PC-3 (cell line): ENCODE measurements around the gene BIRC6. TPM values are rescaled to one million over a fixed set of nuclear protein-coding genes. Genes with fewer than 3 reads are reported as not detected.
"Not testable (repeated sequence)": the region's sequence is repeated elsewhere in the genome, so short reads cannot be mapped to it uniquely, and the experiment has no call there.

Experiments used
- ATAC-seq: fragments of 200-7000 bp; cut with Tn5 transposase; 2 replicates; pipeline ENCODE4 v1.9.1; 2020; ENCODE audit warnings: mild to moderate bottlenecking, moderate library complexity
- BruUV-seq: library from RNA; stranded (reverse); fragments of 400-500 nt; replicated peaks from 2 replicates; lab custom pipeline; 2021; lab: Mats Ljungman, UMichigan
- CTCF ChIA-PET: fragments of 300-600 bp; sonication (Branson Sonifier 250); formaldehyde crosslinking; loops from one replicate; lab custom pipeline; 2022; ENCODE audit warnings: antibody characterized with exemption; lab: Charles Lee
- POLR2A ChIA-PET: fragments of 300-600 bp; sonication (Branson Sonifier 250); formaldehyde crosslinking; loops from one replicate; lab custom pipeline; 2022; ENCODE audit warnings: antibody characterized with exemption; ENCODE audit not compliant: unreplicated experiment; lab: Charles Lee
- DNase-seq: peaks from one replicate; pipeline ENCODE4 v3.0.0-alpha.2; 2015
- H2AFZ ChIP-seq: fragments of 300-600 bp; sonication (generic); 2 replicates; pipeline ENCODE4 v1.6.0; 2016; ENCODE audit warnings: antibody characterized with exemption, low read length
- H3F3A ChIP-seq: fragments of 300-600 bp; sonication (generic); one replicate; pipeline ENCODE4 v1.6.0; 2017; ENCODE audit warnings: antibody characterized with exemption, low read length, control low read depth, mild to moderate bottlenecking; ENCODE audit not compliant: unreplicated experiment
- H3K27ac ChIP-seq: fragments of 300-600 bp; sonication (generic); 2 replicates; pipeline ENCODE4 v1.5.1; 2016; ENCODE audit warnings: mild to moderate bottlenecking, low read length
- H3K27me3 ChIP-seq: fragments of 300-600 bp; sonication (generic); 2 replicates; pipeline ENCODE4 v1.6.1; 2016; ENCODE audit warnings: low read length, mixed read lengths
- H3K36me3 ChIP-seq: fragments of 300-600 bp; sonication (generic); 2 replicates; pipeline ENCODE4 v1.6.1; 2016; ENCODE audit warnings: low read depth, mixed run types, low read length, mixed read lengths
- H3K4me1 ChIP-seq: fragments of 300-600 bp; sonication (generic); 2 replicates; pipeline ENCODE4 v1.5.1; 2016; ENCODE audit warnings: low read length; ENCODE audit not compliant: insufficient read depth
- H3K4me2 ChIP-seq: fragments of 300-600 bp; sonication (generic); 2 replicates; pipeline ENCODE4 v1.6.0; 2016; ENCODE audit warnings: low read length
- H3K4me3 ChIP-seq: fragments of 300-600 bp; sonication (generic); 2 replicates; pipeline ENCODE4 v1.5.1; 2016; ENCODE audit warnings: mild to moderate bottlenecking, low read length, mixed read lengths
- H3K79me2 ChIP-seq: fragments of 300-600 bp; sonication (generic); 2 replicates; pipeline ENCODE4 v1.6.1; 2017; ENCODE audit warnings: low read length, mixed read lengths
- H3K9ac ChIP-seq: fragments of 300-600 bp; sonication (generic); 2 replicates; pipeline ENCODE4 v1.6.0; 2016; ENCODE audit warnings: mild to moderate bottlenecking, low read length
- H3K9me2 ChIP-seq: fragments of 300-600 bp; sonication (generic); replicated peaks from 2 replicates; pipeline ENCODE4 v1.6.1; 2016; ENCODE audit warnings: mixed run types, low read length, mixed read lengths
- H3K9me3 ChIP-seq: fragments of 300-600 bp; sonication (generic); 2 replicates; pipeline ENCODE4 v1.6.1; 2016; ENCODE audit warnings: low read length, mixed read lengths
- H4K20me1 ChIP-seq: fragments of 300-600 bp; sonication (generic); 2 replicates; pipeline ENCODE4 v1.6.1; 2016; ENCODE audit warnings: low read length, mixed read lengths
- EZH2 ChIP-seq: fragments of 300-600 bp; sonication (generic); IDR thresholded peaks from one replicate; pipeline ENCODE4 v1.6.1; 2017; ENCODE audit warnings: antibody characterized with exemption, mild to moderate bottlenecking, low read length; ENCODE audit not compliant: unreplicated experiment
- EZH2phosphoT487 ChIP-seq: fragments of 300-600 bp; sonication (generic); IDR thresholded peaks from 2 replicates; pipeline ENCODE4 v1.6.1; 2018; ENCODE audit warnings: mild to moderate bottlenecking, antibody characterized with exemption, low read length, borderline replicate concordance
- intact Hi-C: fragments of 100-400 bp; cut with micrococcal nuclease; formaldehyde crosslinking; loops from 2 replicates; pipeline ENCODE4 v1.9.0; 2023
- total RNA-seq: library from RNA; depleted of rRNA; stranded (reverse); fragments of >200 nt; gene quantifications from 2 replicates; pipeline ENCODE4 v1.2.3, GENCODE V29; 2014
- TF ChIP-seq, protein P1 (sequence below): fragments of 300-600 bp; sonication (generic); conservative IDR thresholded peaks from 2 replicates; pipeline ENCODE4 v1.5.1; 2017; ENCODE audit warnings: antibody characterized with exemption, low read depth, mild to moderate bottlenecking, low read length

The BIRC6 gene
- total RNA-seq, 1 experiment from 2014 or later, result 74.7 TPM

DNA sequence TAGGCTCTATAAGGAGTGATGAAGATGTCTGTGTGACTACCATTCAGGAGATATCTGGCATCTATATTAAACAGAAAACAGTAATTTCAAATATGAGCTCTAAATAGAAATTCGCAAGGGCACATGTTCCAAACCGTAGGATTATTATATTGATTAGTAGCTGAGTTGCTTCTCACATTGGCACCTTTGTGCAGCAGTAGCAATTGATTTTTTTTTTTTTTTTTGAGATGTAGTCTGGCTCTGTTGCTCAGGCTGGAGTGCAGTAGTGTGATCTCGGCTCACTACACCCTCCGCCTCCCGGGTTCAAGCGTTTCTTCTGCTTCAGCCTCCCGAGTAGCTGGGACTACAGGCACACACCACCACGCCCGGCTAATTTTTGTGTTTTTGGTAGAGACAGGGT is 12.4 kb downstream of the BIRC6 start:
- ATAC-seq (no peak), DNase-seq (no peak)
- no peaks in the 10 kb centered on the region for H3F3A ChIP-seq
- POLR2A ChIA-PET, result no interaction called here
- H3K9me2 ChIP-seq, result no peaks in the 10 kb centered on the region
- no peak overlapping the region for H3K4me2 ChIP-seq
- intact Hi-C loops, result no loop called here
- CTCF ChIA-PET, result no interaction called here
- H3K27me3 ChIP-seq, result no peaks in the 10 kb centered on the region
- TF ChIP-seq EZH2 (no peak), EZH2phosphoT487 (no peak)
- TF ChIP-seq, protein P1, sequence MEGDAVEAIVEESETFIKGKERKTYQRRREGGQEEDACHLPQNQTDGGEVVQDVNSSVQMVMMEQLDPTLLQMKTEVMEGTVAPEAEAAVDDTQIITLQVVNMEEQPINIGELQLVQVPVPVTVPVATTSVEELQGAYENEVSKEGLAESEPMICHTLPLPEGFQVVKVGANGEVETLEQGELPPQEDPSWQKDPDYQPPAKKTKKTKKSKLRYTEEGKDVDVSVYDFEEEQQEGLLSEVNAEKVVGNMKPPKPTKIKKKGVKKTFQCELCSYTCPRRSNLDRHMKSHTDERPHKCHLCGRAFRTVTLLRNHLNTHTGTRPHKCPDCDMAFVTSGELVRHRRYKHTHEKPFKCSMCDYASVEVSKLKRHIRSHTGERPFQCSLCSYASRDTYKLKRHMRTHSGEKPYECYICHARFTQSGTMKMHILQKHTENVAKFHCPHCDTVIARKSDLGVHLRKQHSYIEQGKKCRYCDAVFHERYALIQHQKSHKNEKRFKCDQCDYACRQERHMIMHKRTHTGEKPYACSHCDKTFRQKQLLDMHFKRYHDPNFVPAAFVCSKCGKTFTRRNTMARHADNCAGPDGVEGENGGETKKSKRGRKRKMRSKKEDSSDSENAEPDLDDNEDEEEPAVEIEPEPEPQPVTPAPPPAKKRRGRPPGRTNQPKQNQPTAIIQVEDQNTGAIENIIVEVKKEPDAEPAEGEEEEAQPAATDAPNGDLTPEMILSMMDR, result no peak
- H3K36me3 ChIP-seq, result no peaks in the 10 kb centered on the region
- no peaks in the 10 kb centered on the region for H3K9me3 ChIP-seq
- peaks cover 41% of the 10 kb centered on the region; the same call in 1 of the 2 replicates for H4K20me1 ChIP-seq
- H3K4me1 ChIP-seq, result no peaks in the 10 kb centered on the region
- no peak overlapping the region for H3K9ac ChIP-seq
- H3K79me2 ChIP-seq, result peaks cover 99% of the 10 kb centered on the region
- no peak overlapping the region for H3K4me3 ChIP-seq
- BruUV-seq, result no TSS peak
- H2AFZ ChIP-seq, result no peak overlapping the region
- no peak overlapping the region for H3K27ac ChIP-seq

DNA sequence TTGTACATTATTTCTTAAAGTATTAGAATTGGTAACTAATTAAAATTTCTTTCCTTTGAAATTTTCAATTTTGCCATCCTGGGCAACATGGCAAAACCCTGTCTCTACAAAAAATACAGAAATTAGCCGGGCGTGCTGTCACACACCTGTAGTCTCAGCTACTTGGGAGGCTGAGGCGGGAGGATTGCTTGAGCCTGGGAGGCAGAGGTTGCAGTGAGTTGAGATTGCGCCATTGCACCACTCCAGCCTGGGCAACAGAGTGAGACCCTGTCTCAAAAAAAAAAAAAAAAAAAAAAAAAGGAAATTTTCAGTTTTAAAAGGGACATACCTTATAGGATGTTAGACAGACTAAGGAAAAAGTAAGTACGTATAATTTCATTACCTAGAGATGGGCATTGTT is 14.1 kb downstream of the BIRC6 start:
- H3K4me1 ChIP-seq, H3K9me2 ChIP-seq, H3K36me3 ChIP-seq, H3K4me3 ChIP-seq, BruUV-seq, H3K4me2 ChIP-seq, POLR2A ChIA-PET, CTCF ChIA-PET, DNase-seq, H3K27ac ChIP-seq, H3K9ac ChIP-seq, H2AFZ ChIP-seq, H3K9me3 ChIP-seq, ATAC-seq, H3K27me3 ChIP-seq, H3F3A ChIP-seq, intact Hi-C loops: not testable (repeated sequence)
- Histone ChIP-seq H3K79me2 (peaks cover 97% of the 10 kb centered on the region), H4K20me1 (peaks cover 41% of the 10 kb centered on the region; the same call in 1 of the 2 replicates)

DNA sequence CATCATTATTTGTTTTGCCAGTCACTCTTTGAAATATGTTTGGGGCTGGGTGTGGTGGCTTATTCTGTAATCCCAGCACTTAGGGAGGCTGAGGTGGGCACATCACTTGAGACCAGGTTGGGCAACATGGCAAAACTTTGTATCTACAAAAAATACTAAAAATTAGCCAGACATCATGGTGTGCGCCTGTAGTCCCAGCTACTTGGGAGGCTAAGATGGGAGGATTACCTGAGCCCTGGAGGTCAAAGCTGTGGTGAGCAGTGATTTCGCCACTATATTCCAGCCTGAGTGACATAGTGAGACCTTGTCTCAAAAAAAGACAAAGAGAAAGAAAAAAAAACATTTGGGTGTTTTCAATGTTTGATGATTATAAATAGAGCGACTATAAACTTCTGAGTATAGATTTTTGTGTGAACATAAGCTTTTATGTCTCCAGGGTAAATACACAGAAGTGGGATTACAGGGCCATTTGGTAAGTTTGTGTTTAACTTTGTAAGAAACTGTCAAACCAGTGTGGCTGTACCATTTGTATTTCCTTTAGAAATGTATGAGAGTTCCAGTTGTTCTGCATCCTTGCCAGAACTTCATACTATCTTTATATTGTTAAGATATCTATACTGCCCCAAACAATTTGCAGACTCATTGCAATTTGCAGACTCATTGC is 15.8 kb downstream of the BIRC6 start:
- Histone ChIP-seq H4K20me1 (peaks cover 57% of the 10 kb centered on the region), H3F3A (no peaks in the 10 kb centered on the region), H2AFZ (no peak overlapping the region), H3K36me3 (no peaks in the 10 kb centered on the region), H3K4me2 (no peak overlapping the region), H3K27me3 (no peaks in the 10 kb centered on the region), H3K9ac (no peak overlapping the region), H3K4me3 (no peak overlapping the region), H3K9me2 (no peaks in the 10 kb centered on the region), H3K27ac (no peak overlapping the region), H3K4me1 (peaks cover 16% of the 10 kb centered on the region), H3K9me3 (no peaks in the 10 kb centered on the region), H3K79me2 (peaks cover 97% of the 10 kb centered on the region)
- no TSS peak for BruUV-seq
- POLR2A ChIA-PET, result no interaction called here
- CTCF ChIA-PET, result no interaction called here
- intact Hi-C loops, result no loop called here
- DNase-seq (no peak), ATAC-seq (peak; percentile 37)
- TF ChIP-seq, protein P1, result no peak
- TF ChIP-seq EZH2 (no peak), EZH2phosphoT487 (no peak)
